ENCODE measurements around the gene SLC30A9. TPM values are rescaled to one million over a fixed set of nuclear protein-coding genes. Genes with fewer than 3 reads are reported as not detected.

The SLC30A9 gene
- total RNA-seq, 1 donor from 2014 or later: 71.5 TPM

DNA sequence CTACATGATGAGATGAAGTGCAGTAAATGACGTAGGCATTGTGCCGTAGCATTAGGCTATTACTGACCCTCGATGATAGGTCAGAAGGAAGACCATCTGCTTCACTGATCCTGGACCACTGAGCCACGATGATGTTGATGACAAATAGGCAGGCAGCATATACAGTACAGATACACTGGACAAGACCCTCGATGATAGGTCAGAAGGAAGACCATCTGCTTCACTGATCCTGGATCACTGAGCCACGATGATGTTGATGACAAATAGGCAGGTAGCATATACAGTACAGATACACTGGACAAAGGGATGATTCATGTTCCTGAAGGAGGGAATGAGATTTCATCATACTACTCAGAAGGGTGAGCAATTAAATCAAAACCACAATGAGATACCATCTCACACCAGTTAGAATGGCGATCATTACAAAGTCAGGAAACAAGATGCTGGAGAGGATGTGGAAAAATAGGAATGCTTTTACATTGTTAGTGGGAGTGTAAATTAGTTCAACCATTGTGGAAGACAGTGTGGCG lies 111.2 kb downstream of the SLC30A9 start:
- peaks cover 2% of the 10 kb centered on the region for H3K9me3 Mint-ChIP-seq

DNA sequence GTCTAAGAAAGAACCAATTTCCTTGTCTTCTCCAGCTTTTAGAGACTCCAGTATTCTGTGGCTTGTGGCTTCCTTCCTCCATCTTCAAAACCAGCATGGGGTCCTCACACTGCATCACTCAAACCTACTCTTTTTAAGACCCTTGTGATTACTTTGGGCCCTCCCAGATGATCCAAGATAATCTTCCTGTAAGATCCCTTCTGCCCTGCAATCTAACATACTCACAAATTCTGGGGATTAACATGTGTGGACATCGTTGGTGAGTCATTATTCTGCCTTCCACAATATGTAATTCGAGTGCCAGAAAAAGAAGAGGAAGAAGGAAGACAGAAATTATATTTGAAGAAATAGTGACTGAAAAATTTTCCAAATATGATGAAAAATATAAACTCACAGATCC lies 114.2 kb downstream of the SLC30A9 start:
- peaks cover 2% of the 10 kb centered on the region for H3K9me3 Mint-ChIP-seq
- H3K4me3 Mint-ChIP-seq: no peak overlapping the region
- TF ChIP-seq CTCF (conservative IDR thresholded peaks at IDR 0.05): no peak
- H3K27ac Mint-ChIP-seq (ENCODE audit: unreplicated experiment): no peak overlapping the region
- H3K36me3 Mint-ChIP-seq (ENCODE audit: low read depth): no peaks in the 10 kb centered on the region
- no peaks in the 10 kb centered on the region for H3K4me1 Mint-ChIP-seq
- DNase-seq (ENCODE audit: low read depth, low spot score): no peak
- H3K27me3 Mint-ChIP-seq (ENCODE audit: low read depth): no peaks in the 10 kb centered on the region

More for the DNA sequence above, 111.2 kb downstream of the SLC30A9 start:
- no peak overlapping the region for H3K27ac Mint-ChIP-seq (ENCODE audit: unreplicated experiment)
- no peaks in the 10 kb centered on the region for H3K27me3 Mint-ChIP-seq (ENCODE audit: low read depth)
- H3K4me3 Mint-ChIP-seq: no peak overlapping the region
- no peak for DNase-seq (ENCODE audit: low read depth, low spot score)
- no peaks in the 10 kb centered on the region for H3K4me1 Mint-ChIP-seq
- no peak for TF ChIP-seq CTCF (conservative IDR thresholded peaks at IDR 0.05)
- H3K36me3 Mint-ChIP-seq (ENCODE audit: low read depth): no peaks in the 10 kb centered on the region

DNA sequence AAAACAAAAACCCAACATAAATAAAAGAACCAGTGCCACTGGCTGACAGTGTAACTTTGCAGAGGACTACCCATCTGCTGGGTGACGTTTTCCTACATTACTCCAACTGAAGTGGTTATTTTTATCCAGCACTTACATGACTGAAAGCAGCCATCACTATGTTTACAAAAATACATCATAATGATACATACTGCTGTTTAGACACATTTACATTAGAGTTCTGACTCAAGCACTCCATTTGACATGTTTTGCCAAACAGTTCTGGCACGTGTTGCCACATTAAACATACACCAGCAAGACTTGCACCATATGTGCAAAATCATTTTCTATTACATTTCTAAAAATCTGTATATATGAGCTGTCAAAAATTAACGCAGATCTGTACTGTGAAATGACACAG lies 122.5 kb downstream of the SLC30A9 start:
- no peak for TF ChIP-seq CTCF (conservative IDR thresholded peaks at IDR 0.05)
- Mint-ChIP-seq H3K4me3 (no peak overlapping the region), H3K4me1 (no peaks in the 10 kb centered on the region), H3K27ac (ENCODE audit: unreplicated experiment) (no peak overlapping the region), H3K27me3 (ENCODE audit: low read depth) (peaks cover 9% of the 10 kb centered on the region), H3K36me3 (ENCODE audit: low read depth) (no peaks in the 10 kb centered on the region), H3K9me3 (no peaks in the 10 kb centered on the region)
- no peak for DNase-seq (ENCODE audit: low read depth, low spot score)

DNA sequence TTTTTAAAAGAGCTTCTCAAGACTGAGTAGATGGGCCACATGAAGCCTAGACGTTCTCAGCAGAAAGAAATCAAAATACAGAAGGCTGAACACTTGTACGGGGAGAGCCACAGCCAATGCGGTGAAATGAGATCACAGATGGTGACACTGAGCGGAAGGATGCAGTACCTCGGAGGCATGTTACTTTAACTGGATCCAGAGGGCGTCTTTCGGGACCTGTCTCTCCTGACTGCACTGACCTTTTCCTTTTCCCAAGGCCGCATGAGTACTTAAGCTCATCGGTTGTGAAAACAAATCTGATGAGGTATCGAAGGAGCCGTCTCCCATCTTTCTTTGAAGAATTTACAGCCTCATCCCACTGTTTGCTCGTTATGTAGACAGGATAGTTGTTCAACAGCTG lies 129.6 kb downstream of the SLC30A9 start:
- no peak for DNase-seq (ENCODE audit: low read depth, low spot score)
- TF ChIP-seq CTCF (conservative IDR thresholded peaks at IDR 0.05): no peak
- Mint-ChIP-seq H3K36me3 (ENCODE audit: low read depth) (no peaks in the 10 kb centered on the region), H3K27me3 (ENCODE audit: low read depth) (peaks cover 14% of the 10 kb centered on the region), H3K4me3 (no peak overlapping the region), H3K27ac (ENCODE audit: unreplicated experiment) (no peak overlapping the region), H3K4me1 (no peaks in the 10 kb centered on the region), H3K9me3 (no peaks in the 10 kb centered on the region)

- no peak for TF ChIP-seq CTCF (conservative IDR thresholded peaks at IDR 0.05)
- Mint-ChIP-seq H3K27me3 (ENCODE audit: low read depth) (peaks cover 5% of the 10 kb centered on the region), H3K4me1 (no peaks in the 10 kb centered on the region), H3K9me3 (no peaks in the 10 kb centered on the region), H3K36me3 (ENCODE audit: low read depth) (no peaks in the 10 kb centered on the region), H3K27ac (ENCODE audit: unreplicated experiment) (no peak overlapping the region), H3K4me3 (no peak overlapping the region)
- DNase-seq (ENCODE audit: low read depth, low spot score): no peak
Observed at GRCh38 chr4:42122237-42122636, 131.9 kb downstream of the SLC30A9 start.
